Measurements from ENCODE around the gene TRNP1.

Gene TRNP1

DNA sequence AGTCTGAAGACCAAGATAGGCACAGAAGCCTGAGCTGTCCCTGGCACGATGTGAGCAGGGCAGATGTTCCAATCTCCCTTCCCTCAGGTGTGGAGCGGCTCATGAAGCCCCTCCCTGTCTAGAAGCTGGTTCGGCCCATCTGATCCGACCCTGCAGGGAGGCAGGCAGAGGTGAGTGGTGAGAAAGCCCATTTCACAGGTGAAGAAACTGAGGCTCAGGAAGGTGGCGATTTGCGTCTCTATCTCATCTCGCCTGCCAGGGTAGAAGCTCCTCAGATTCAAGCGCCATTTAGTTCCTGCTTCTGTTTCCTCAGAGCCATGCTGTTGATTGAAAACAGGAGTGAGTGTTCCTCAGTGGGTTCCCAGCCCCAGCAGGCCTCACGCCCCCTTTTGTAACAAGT is 36.0 kb downstream of the TRNP1 start:
- no peak for DNase-seq

DNA sequence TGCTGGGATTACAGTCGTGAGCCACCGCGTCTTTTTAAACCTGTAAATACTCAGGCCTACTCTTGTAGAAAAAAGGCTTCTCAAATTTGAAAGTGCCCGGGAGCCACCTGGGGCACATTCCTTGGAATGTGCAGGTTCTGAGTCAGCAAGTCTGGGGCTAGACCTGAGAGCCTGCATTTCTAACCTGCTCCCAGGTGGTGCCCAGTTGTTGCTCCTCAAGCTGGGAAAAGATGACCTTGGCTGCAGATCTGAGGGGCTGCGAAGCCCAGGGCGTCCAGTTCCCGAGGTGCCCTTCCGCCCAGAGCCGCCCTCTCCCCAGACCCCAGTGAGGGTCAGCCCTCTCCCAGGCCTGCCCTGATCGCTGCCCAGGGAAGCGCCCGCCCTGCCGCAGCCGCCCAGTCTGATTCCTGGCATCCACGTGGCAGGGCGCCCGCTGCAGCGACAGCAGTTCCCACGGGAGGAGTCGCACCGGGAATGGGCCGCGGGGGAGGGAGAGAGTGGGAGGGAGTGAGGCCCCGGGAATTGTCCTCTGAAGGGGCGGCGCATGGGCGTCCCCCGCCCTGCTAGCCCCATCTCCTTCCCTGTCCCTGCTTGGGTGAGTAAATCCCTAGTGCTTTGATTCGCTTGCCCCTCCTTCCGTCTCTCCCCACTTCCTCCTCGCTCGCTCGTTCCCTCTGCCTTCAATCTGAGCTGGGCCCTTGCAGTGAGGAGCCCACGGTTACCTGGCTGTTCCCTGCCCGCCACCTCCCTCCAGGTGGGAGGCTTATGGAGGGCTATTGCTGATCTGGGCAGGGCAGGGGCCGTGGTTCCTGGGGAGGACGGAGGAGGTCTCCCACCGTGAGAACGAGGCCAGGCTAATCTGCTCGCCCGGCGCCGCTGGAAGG is 38.0 kb downstream of the TRNP1 start:
- no peak for DNase-seq

DNA sequence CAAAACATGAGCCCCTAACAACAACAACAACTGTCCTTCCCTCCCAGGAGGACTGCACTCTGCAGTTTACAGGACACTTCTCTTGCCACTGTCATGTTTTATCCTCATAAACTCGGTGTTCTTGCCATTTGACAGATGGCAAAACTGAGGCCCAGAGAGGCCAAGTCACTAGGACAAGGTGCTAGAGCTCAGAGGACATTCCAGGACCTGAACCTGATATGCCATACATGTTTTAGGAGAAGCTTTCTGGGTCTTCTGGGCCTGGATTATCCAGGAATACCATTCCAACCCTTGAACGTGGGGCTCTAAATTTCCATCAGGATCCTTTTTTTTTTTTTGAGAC is 38.6 kb downstream of the TRNP1 start:
- DNase-seq: no peak

DNA sequence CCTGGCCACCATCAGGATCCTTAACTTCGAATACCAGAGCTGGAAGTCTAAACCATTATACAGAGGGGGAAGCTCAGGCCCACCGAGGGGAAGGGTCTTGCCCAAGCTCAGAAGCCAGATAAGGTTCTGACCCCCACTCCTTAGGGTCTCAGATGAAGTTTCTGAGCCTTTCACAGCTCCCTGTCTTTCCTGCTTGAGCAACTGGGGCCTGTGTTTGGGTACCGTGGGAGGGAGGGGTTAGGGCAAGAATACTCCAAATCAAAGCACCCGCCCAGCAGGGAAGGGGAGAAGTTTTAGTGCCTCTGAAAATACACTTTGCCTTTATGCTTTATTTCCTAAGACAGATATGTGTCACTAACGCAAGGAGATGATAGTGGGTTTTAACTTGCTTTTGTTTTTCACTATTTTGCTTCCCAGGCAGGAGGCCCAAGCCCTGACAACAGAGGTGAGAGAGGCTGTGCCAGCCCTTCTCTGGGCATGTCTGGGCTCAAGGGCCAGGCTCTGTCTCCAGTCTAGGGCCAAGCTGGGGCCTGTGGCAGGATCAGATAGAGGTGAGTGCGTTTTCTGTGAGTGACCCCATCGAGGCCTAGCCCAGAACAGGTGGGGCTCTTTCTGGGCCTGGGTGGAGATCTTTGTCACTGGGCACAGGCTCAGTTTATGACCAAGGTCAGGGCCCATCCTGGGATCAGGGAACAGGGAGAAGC is 39.7 kb downstream of the TRNP1 start:
- no peak for DNase-seq

DNA sequence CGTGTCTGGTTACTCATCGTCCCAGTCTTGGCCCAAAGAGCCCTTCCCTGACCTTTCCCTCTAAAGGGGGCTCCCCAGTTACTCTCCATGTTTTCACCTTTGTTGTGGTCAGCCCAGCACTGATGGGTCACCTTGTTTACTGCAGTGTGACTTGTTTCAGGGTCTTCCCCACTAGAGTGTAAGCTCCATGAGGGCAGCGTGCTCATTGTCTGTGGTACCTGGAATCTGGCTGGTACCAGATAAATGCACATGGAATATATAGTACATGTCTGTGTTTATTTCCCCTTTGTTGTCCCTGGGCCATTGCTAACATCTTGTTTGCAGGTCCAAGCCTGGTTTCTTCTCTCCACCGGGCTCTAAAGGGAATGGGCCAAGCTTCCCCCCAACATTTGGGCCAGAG is 41.9 kb downstream of the TRNP1 start:
- no peak for DNase-seq

DNA sequence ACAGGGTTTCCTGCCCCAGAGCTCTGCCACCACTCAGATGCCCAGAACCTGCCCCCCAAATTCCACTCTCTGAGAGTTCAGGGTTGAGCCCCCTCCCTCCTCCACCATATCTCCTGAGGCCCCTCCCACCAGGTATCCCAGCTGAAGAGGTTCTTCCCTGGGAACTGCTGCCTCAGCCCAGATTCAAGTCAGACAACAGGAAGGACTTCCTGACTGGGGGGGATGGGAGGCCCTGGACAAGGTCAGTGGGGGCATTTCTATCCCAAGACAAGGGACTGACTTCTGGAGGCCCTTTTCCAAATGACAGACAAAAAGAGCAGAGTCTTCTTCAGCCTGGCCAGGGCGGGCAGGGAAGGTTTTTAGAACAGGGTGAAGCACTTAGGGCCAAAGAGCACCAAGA is 43.2 kb downstream of the TRNP1 start:
- DNase-seq: no peak

DNA sequence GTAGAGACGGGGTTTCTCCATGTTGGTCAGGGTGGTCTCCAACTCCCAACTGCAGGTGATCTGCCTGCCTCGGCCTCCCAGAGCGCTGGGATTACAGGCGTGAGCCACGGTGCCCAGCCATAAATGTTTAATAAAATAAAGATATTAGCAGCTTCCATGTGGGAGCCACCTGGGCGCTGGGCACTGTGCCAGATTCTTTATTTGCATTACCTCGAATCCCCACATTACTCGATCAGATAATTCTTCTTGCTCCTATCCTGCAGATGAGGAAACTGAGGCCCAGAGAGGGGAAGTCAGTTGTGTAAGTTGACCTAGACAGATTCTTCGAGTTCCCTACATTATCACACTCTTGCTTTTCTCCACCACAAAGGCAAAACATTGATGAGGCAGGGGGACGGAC is 44.0 kb downstream of the TRNP1 start:
- no peak for DNase-seq

DNA sequence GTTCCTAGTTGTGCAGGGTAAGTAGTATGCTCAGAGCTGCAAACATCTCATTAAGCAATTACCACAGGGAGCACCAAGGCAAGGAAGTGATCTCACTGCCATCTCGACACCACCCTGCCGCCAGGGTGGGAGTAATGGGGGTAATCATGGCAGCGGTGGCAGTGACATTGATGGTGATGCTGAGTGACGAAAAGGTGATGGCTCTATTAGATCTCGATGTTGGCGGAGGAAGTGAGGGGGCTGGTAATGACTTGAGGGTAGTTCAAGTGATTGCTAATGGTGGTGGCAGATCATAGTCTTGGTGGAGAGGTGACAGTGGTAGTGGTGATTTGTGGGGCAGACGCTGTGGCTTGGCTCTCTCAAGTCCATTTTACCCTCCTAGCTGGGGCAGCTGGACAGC is 44.5 kb downstream of the TRNP1 start:
- no peak for DNase-seq

DNA sequence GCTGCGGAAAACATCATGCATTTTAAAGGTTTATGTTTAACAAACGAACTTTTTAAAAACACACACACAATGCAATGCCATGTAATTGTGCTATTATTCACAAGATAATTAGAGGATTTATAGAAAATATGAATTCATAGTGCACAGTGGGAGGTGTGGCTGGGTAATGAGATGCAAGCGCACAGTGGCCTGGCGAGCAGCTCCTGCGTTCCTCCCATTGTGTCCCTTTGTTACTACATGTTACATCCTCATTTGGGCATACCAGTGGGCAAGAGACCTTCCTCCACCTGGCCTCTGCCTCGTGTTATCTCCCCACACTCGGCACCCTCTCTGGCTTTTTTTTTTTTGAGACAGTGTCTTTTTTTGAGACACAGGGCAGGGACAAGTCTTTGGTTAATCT is 49.2 kb downstream of the TRNP1 start:
- DNase-seq: no peak

DNA sequence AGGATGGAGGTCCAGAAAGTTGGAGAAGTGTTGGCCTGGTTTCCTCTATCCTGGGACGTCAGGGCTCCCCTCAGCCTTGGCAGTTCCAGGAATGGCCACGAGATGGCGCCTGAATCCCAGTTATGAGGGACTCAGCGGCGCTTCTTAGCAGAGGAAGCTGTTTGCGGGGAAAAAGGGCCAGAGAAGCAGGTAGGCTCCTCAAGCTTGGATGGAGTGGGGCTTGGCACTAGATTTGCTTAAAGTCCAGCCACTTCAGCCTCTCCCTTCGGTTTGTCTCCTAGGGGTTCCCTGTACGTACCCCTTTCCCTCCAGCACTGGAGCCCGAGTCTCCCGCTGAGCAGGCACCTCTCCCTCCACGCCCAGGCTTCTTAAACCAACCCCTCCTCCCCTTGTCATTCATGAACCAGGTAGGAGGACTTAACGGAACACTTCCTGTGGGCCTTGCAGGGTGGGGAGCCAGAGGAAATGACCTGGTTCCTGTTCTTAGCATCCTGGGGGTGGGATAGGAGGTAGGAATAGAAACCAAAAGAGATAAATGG is 51.2 kb downstream of the TRNP1 start:
- peak; percentile 81 for DNase-seq

DNA sequence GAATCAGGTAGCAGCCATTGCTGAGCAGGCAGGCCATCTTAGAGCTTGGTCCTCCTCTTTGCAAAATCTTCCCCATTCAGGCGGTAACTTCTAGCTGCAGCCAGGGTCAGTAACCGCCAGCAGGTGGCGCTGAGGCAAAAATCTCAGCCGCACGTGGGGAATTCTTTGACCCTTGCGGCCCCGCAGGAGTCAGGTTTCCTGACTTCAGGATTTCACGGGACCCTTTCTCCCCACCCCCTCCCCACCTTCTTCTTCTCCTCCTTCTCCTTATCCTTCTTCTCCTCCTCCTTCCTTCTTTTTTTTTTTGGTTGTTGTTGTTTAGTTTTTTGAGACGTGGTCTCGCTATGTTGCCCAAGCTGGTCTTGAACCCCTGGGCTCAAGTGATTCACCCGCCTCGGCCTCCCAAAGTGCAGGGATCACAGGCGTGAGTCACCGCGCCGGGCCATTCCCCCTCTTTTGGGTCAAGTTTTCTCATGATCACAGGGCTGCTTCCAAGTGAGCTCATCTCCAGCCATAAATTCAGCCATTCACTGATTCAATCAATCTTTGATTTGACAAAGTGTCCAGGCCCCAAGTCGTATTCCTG is 52.6 kb downstream of the TRNP1 start:
- peak; percentile 53 for DNase-seq

DNA sequence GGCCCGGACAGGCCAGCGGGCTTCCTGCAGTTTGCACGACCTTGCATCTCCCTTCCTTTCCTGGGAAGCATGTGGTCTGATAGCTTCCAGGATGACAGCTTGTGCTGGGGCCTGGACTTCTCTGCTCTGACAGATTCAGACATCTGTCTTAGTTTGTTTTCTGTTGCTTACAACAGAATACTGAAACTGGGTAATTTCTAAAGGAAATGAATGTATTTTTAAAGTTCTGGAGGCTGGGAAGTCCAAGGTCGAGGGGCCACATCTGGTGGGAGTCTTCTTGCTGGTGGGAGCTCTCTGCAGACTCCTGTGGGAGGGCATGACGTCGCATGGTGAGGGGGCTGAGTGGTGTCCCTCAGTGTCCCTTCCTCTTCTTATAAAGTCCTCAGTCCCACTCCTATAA is 54.4 kb downstream of the TRNP1 start:
- DNase-seq: no peak

DNA sequence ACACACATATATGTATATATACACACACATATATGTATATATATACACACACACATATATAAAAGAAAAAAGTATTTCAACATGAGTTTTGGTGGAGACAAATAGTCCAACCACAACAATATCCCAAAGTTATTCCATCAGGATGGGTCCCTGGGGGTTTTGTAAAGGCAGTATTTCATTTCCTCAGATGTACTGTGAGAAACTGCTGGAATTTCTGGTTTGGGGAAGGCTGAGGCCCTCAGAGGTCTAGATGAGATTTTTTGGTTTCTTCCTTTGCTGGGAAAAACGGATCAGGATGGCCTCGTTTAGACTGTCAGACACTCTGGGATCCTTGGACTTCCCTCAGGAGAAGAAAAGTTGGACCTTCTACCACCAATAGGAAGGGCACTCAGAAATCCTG is 55.6 kb downstream of the TRNP1 start:
- no peak for DNase-seq

DNA sequence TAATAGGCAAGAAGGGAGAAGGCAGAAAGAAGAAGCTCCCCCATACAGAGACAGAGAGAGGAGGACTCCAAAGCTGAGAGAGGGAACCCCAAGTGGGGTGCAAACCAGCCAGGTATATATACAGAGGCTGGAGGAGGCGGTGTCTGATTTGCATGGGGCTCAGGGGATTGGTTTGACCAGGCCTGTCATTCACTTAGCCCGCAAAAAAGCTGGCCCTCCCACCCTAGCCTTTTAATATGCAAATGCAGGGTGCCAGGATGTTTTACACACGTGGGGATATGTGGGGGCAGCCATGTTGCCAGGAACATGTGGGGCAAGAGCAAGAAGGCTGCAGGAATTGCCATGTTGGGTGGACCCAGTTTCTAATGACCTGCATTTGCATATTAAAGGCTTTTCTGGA is 56.1 kb downstream of the TRNP1 start:
- DNase-seq: no peak

Measured in inflammatory macrophage treated with lipopolysaccharide for 4 hours (primary cell).